Ascending aorta (tissue), 2 donors: Measurements from ENCODE around the gene INPPL1. TPM values are rescaled to one million over a fixed set of nuclear protein-coding genes. Genes with fewer than 3 reads are reported as not detected.

Experiments used
- DNase-seq, 2 donors: peaks; one replicate each; pipeline ENCODE4 v3.0.0-alpha.2; 2019; ENCODE audit warnings: low spot score in 2 of 2
- H3K27ac ChIP-seq, 2 donors: fragments of 200-600 bp; sonication (generic); one replicate each; pipeline ENCODE4 v1.5.1; 2016 to 2017; ENCODE audit warnings: mild to moderate bottlenecking in 1 of 2
- H3K27me3 ChIP-seq: fragments of 200-600 bp; sonication (generic); one replicate; pipeline ENCODE4 v1.5.1; 2017
- H3K36me3 ChIP-seq, 2 donors: fragments of 200-600 bp; sonication (generic); one replicate each; pipeline ENCODE4 v1.5.1; 2016
- H3K4me1 ChIP-seq, 2 donors: fragments of 200-600 bp; sonication (generic); one replicate each; pipeline ENCODE4 v1.5.1; 2016 to 2017; ENCODE audit warnings: mild to moderate bottlenecking in 1 of 2
- H3K4me3 ChIP-seq, 2 donors: fragments of 200-600 bp; sonication (generic); one replicate each; pipeline ENCODE4 v1.5.1; 2016 to 2017; ENCODE audit warnings: mild to moderate bottlenecking in 1 of 2
- H3K9me3 ChIP-seq, 2 donors: fragments of 200-600 bp; sonication (generic); one replicate each; pipeline ENCODE4 v1.5.1; 2016
- intact Hi-C: fragments of 100-400 bp; cut with DNase I; formaldehyde crosslinking; loops from one replicate; pipeline ENCODE4 v1.15.1; 2023
- total RNA-seq: library from RNA; depleted of rRNA; stranded (reverse); fragments of >200 nt; gene quantifications from one replicate; pipeline ENCODE4 v1.1.0, GENCODE V29; 2016
- TF ChIP-seq, protein P1 (sequence below), 3 experiments: fragments of 200-600 bp in 2 of 3; fragments of 450-650 bp in 1 of 3; sonication (generic) in 2 of 3; IDR thresholded peaks; one replicate each; pipeline ENCODE4 v1.5.1; 2016 to 2019; ENCODE audit warnings: antibody characterized with exemption in 3 of 3, mild to moderate bottlenecking in 1 of 3, moderate library complexity in 1 of 3

The INPPL1 gene
- total RNA-seq, 1 donor from 2014 or later = 76.0 TPM

DNA sequence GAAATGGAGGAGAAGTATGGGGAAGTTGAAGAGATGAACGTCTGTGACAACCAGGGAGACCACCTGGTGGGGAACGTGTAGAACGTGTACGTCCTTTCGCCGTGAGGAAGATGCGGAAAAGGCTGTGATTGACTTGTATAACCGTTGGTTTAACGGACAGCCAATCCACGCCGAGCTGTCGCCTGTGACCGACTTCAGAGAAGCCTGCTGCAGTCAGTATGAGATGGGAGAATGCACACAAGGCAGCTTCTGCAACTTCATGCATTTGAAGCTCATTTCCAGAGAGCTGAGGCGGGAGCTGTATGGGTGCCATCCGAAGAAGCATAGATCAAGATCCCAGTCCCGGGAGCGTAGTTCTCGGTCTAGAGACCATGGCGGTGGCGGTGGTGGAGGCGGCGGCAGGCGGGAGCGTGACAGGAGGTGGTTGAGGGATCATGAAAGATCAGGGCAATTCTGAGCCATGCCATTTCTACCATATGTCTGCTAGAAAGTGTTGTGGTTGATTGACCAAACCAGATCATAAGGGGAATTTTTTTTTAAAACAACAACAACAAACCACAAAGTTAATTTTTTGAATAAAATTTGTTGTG, 56.3 kb downstream of the INPPL1 start:
- intact Hi-C loops = no loop called here
- TF ChIP-seq, protein P1, sequence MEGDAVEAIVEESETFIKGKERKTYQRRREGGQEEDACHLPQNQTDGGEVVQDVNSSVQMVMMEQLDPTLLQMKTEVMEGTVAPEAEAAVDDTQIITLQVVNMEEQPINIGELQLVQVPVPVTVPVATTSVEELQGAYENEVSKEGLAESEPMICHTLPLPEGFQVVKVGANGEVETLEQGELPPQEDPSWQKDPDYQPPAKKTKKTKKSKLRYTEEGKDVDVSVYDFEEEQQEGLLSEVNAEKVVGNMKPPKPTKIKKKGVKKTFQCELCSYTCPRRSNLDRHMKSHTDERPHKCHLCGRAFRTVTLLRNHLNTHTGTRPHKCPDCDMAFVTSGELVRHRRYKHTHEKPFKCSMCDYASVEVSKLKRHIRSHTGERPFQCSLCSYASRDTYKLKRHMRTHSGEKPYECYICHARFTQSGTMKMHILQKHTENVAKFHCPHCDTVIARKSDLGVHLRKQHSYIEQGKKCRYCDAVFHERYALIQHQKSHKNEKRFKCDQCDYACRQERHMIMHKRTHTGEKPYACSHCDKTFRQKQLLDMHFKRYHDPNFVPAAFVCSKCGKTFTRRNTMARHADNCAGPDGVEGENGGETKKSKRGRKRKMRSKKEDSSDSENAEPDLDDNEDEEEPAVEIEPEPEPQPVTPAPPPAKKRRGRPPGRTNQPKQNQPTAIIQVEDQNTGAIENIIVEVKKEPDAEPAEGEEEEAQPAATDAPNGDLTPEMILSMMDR (IDR thresholded peaks at IDR 0.05) = no peak
- H3K27me3 ChIP-seq = no peaks in the 10 kb centered on the region
- no peak overlapping the region for H3K27ac ChIP-seq
- H3K4me3 ChIP-seq = no peak overlapping the region
- no peaks in the 10 kb centered on the region for H3K9me3 ChIP-seq
- no peak for DNase-seq
- H3K36me3 ChIP-seq = no peaks in the 10 kb centered on the region
- no peaks in the 10 kb centered on the region for H3K4me1 ChIP-seq

- Histone ChIP-seq H3K9me3 (no peaks in the 10 kb centered on the region), H3K27me3 (no peaks in the 10 kb centered on the region), H3K36me3 (no peaks in the 10 kb centered on the region), H3K4me3 (no peak overlapping the region), H3K4me1 (no peaks in the 10 kb centered on the region), H3K27ac (no peak overlapping the region)
- DNase-seq = no peak
- TF ChIP-seq, protein P1 (IDR thresholded peaks at IDR 0.05) = no peak
- intact Hi-C loops = no loop called here
These were observed 59.4 kb downstream of the INPPL1 start for GRCh38 chr11:72283947-72284346.

- intact Hi-C loops = no loop called here
- H3K4me1 ChIP-seq = no peaks in the 10 kb centered on the region
- TF ChIP-seq, protein P1 (IDR thresholded peaks at IDR 0.05) = no peak
- no peaks in the 10 kb centered on the region for H3K9me3 ChIP-seq
- no peak for DNase-seq
- no peaks in the 10 kb centered on the region for H3K27me3 ChIP-seq
- H3K27ac ChIP-seq = no peak overlapping the region
- no peak overlapping the region for H3K4me3 ChIP-seq
- H3K36me3 ChIP-seq = no peaks in the 10 kb centered on the region
These were observed 62.7 kb downstream of the INPPL1 start for GRCh38 chr11:72287293-72287692.

Other genes starting within 250 kb of the INPPL1 start
- gene IL18BP, start 225.9 kb upstream of the INPPL1 start, total RNA-seq = 5.0 TPM
- 289 TPM for gene NUMA1, start 144.2 kb upstream of the INPPL1 start, total RNA-seq
- gene LRRC51, start 143.9 kb upstream of the INPPL1 start, total RNA-seq = 12.9 TPM
- gene LAMTOR1, start 121.5 kb upstream of the INPPL1 start, total RNA-seq = 148 TPM
- not detected for gene TOMT, start 118.8 kb upstream of the INPPL1 start, total RNA-seq
- not detected for gene ANAPC15, start 112.1 kb upstream of the INPPL1 start, total RNA-seq
- gene FOLR3, start 89.0 kb upstream of the INPPL1 start, total RNA-seq = not detected
- not detected for gene FOLR1, start 32.6 kb upstream of the INPPL1 start, total RNA-seq
- 34.5 TPM for gene FOLR2, start 8.0 kb upstream of the INPPL1 start, total RNA-seq
- gene PHOX2A, start 19.4 kb downstream of the INPPL1 start, total RNA-seq = not detected
- 8.1 TPM for gene CLPB, start 209.8 kb downstream of the INPPL1 start, total RNA-seq